IPS DF 4.7 (cell line): Measurements from ENCODE around the gene KLF17.

ENCODE experiments used
- DNase-seq: peaks from one replicate; pipeline ENCODE4 v3.0.0-alpha.2; 2013; ENCODE audit warnings: low spot score; ENCODE audit errors: extremely low read depth

Gene KLF17

GRCh38 chr1:44151808-44152207 is 33.2 kb downstream of the KLF17 start:
- DNase-seq = no peak

- no peak for DNase-seq
Observed at GRCh38 chr1:44152692-44153091, 34.1 kb downstream of the KLF17 start.

- DNase-seq = no peak
Observed at GRCh38 chr1:44154049-44154448, 35.4 kb downstream of the KLF17 start.

- DNase-seq = no peak
Observed at GRCh38 chr1:44157903-44158302, 39.3 kb downstream of the KLF17 start.

DNA sequence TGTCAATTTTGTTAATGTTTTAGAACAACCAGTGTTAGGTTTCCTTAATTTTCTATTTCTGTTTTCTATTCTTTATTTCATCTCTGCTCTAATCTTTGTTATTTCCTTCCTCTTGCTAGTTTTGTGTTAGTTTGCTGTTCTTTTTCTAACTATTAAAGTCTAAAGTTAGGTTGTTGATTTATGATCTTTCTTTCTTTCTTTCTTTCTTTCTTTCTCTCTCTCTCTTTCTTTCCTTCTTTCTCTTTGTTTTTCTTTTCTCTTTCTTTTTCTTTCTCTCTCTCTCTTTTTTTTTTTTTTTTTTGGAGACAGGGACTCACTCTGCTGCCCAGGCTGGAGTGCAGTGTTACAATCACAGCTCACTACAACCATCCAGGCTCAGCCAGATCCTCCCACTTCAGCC is 40.2 kb downstream of the KLF17 start:
- DNase-seq = no peak

DNA sequence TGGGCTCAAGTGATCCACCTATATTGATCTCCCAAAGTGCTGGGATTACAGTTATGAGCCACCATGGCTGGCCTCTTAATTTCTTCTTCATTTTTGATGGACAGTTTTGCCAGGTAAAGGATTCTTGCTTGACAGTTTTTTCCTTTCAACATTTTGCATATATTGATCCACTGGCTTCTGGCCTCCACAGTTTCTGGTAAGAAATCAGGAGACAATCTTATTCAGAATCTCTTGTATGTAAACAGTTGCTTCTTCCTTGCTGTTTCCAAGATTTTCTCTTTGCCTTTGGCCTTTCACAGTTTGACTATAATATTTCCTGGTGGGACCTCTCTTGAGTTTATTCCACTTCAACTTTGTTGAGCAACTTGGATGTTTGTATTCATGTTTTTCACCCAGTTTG is 42.9 kb downstream of the KLF17 start:
- DNase-seq = no peak

DNA sequence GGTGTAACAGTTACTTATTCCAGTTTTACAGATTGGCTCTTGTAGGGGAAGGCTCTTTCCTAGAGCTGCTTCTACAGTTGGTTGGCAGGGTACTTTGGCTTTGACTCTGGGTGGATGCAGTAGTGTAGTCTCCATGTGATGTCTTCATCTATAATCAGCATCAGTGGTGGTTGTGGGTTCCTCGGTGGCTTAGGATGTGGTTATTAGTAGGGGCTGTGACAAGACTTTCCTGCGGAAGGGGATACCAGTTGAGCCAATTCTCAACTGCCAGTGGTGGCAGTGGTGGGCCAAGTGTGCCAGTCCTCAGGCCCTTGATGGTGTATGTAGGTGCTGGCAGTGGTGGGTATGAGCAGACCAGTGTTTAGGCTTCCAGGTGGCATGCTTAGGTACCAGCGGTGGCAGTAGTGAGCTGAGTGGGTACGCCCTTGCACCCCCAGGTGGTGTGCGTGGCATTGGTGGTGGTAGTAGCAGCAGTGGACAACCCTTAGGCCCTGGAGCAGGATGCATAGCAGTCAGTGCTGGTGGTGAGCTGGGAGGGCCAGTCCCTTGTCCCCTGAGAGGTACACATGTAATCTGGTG is 50.0 kb downstream of the KLF17 start:
- no peak for DNase-seq

DNA sequence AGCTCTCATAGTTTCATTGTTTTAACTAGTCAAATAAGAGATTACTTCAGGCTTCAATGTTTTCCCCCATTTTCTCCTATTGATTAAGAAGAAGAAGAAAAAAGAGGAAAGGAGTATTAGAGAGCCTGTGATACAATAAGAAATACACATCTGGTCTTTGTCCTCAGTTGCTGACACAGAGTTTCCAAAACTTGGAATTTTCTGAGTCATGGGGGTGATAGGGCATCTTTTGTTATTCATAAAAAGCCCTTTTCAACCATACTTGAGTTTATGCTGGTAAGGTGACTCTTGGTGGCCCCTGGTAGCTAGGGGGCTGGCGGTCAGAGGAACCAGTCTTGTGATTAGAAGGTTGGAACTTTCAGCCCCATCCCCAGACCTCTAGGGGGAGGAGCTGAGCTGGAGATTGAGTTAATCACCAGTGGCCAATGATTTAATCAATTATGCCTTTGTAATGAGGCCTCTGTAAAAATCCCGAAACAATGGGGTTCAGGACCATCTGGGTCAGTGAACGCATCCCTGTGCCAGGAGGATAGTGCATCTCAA is 51.7 kb downstream of the KLF17 start:
- no peak for DNase-seq

GRCh38 chr1:44174630-44175029 is 56.0 kb downstream of the KLF17 start:
- DNase-seq = no peak
